Activated CD4-positive, alpha-beta memory T cell treated with anti-CD3 and anti-CD28 coated beads, Interleukin-2, amount 10 ng/mL, durations not matched to agents 7 days and 5 days (primary cell): ENCODE data around the gene CCDC40. TPM values are rescaled to one million over a fixed set of nuclear protein-coding genes. Genes with fewer than 3 reads are reported as not detected.

Experiments
- CTCF ChIA-PET: fragments of 350-600 bp; sonication (Branson Sonifier 250); formaldehyde crosslinking; loops from one replicate; lab custom pipeline; 2021; ENCODE audit warnings: antibody characterized with exemption, inconsistent platforms; lab: Charles Lee
- POLR2A ChIA-PET: fragments of 350-600 bp; sonication (Branson Sonifier 250); formaldehyde crosslinking; loops from one replicate; lab custom pipeline; 2021; ENCODE audit warnings: antibody characterized with exemption; lab: Charles Lee
- DNase-seq: peaks from one replicate; pipeline ENCODE4 v3.0.0-alpha.2; 2020
- H3K27ac Mint-ChIP-seq: one replicate; pipeline ENCODE4 v1.8.0; 2021; ENCODE audit warnings: mild to moderate bottlenecking, mixed read lengths
- H3K27me3 Mint-ChIP-seq: one replicate; pipeline ENCODE4 v1.8.0; 2021; ENCODE audit warnings: mixed read lengths
- H3K36me3 Mint-ChIP-seq: one replicate; pipeline ENCODE4 v1.8.0; 2021; ENCODE audit warnings: low read depth, mixed read lengths
- H3K4me1 Mint-ChIP-seq: one replicate; pipeline ENCODE4 v1.8.0; 2021; ENCODE audit warnings: mixed read lengths
- H3K4me3 Mint-ChIP-seq: one replicate; pipeline ENCODE4 v1.8.0; 2021; ENCODE audit warnings: mild to moderate bottlenecking, mixed read lengths
- H3K9me3 Mint-ChIP-seq: one replicate; pipeline ENCODE4 v1.8.0; 2021; ENCODE audit warnings: mixed read lengths
- total RNA-seq, 2 experiments: library from RNA; stranded (reverse); gene quantifications; one replicate each; pipeline ENCODE4 v1.2.3, GENCODE V29; 2021

The CCDC40 gene
- total RNA-seq, 2 experiments from 2014 or later = not detected

DNA sequence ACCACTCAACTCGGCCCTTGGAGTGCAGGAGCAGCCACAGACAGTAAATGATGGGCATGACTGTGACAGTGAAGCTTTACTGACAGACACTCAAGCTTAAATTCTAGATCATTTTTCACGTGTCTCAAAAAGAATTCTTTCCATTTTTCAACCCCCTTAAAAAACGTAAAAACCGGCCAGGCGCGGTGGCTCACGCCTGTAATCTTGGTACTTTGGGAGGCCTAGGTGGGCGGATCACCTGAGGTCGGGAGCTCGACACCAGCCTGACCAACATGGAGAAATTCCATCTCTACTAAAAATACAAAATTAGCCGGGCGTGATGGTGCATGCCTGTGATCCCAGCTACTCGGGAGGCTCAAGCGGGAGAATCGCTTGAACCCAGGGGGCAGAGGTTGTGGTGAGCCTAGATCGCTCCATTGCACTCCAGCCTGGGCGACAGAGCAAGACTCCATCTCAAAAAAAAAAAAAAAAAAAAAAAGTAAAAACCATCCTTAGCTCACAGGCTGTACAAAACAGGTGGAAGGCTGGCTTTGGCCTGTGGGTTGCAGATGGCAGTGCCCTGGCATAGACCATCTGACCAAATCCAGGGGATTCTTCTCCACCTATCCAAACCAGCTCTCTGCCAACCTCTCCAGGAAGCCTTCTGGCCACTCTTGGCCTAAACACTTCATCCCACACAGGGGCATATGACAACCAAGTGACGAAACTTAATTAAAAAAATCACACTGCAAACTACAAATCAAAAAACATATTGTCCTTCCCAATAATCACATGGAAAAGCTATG, 19.0 kb upstream of the CCDC40 start:
- no peak for DNase-seq
- Mint-ChIP-seq H3K36me3 (no peaks in the 10 kb centered on the region), H3K27me3 (no peaks in the 10 kb centered on the region), H3K9me3 (no peaks in the 10 kb centered on the region), H3K27ac (no peak overlapping the region), H3K4me3 (no peak overlapping the region), H3K4me1 (no peaks in the 10 kb centered on the region)
- ChIA-PET POLR2A (no interaction called here), CTCF (interaction anchor here (1.5 kb wide), 1 partner anchor 9 kb away, joined by 11 read pairs; no protein-coding TSS in a partner anchor)

DNA sequence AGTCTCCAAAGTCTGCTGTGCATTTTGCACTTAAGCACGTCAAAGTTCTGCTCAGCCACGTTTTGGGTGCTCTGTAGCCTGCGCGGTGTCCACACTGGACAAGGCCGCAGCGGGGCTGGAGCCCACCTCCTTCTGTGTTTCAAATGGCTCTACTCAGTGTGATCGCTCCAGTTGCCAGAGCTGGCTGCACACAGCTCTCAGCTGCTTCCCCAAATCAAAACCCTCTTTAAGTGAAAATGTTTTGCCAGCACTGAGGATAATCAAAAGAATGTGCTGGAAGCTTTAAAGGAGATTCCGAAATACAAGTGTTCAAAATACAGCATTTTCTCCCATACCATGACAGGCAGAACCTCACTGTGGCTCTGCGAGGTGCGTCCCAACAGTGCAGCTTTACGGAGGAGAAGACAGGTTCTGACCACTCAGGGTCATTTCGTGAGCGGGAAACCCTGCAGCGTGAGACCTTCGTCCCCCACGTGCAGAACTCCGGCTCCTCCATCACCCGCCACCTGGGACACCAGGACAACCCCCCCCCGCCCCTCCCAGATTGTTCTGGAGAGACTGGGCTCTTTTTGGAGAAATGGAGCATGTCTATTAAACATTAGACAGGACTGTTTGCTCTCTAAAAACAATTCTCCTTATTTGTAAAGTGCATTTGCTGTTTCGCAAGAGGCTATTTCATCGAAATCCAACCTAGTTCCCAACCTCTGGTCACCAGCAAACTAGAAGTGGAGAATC, 17.4 kb upstream of the CCDC40 start:
- Mint-ChIP-seq H3K27ac (no peak overlapping the region), H3K4me1 (no peaks in the 10 kb centered on the region), H3K4me3 (no peak overlapping the region), H3K36me3 (no peaks in the 10 kb centered on the region), H3K9me3 (no peaks in the 10 kb centered on the region), H3K27me3 (no peaks in the 10 kb centered on the region)
- POLR2A ChIA-PET = no interaction called here
- DNase-seq = no peak
- CTCF ChIA-PET = no interaction called here

DNA sequence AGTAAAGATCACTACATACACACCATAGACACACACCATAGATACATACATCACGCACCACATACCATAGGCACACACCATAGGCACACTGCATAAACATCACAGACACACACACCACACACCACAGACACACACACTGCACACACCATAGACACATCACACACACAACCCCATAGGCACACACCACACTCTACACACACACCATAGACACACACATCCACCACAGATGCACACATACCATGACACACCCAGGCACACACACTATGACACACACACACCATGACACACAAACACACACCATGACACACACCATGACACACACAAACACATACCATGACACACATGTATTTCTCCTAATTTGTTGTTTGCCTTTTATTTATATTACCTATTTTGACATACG, 14.8 kb upstream of the CCDC40 start:
- POLR2A ChIA-PET = no interaction called here
- H3K4me1 Mint-ChIP-seq = no peaks in the 10 kb centered on the region
- CTCF ChIA-PET = no interaction called here
- H3K27me3 Mint-ChIP-seq = no peaks in the 10 kb centered on the region
- no peak overlapping the region for H3K4me3 Mint-ChIP-seq
- H3K27ac Mint-ChIP-seq = no peak overlapping the region
- no peak for DNase-seq
- no peaks in the 10 kb centered on the region for H3K9me3 Mint-ChIP-seq
- no peaks in the 10 kb centered on the region for H3K36me3 Mint-ChIP-seq

DNA sequence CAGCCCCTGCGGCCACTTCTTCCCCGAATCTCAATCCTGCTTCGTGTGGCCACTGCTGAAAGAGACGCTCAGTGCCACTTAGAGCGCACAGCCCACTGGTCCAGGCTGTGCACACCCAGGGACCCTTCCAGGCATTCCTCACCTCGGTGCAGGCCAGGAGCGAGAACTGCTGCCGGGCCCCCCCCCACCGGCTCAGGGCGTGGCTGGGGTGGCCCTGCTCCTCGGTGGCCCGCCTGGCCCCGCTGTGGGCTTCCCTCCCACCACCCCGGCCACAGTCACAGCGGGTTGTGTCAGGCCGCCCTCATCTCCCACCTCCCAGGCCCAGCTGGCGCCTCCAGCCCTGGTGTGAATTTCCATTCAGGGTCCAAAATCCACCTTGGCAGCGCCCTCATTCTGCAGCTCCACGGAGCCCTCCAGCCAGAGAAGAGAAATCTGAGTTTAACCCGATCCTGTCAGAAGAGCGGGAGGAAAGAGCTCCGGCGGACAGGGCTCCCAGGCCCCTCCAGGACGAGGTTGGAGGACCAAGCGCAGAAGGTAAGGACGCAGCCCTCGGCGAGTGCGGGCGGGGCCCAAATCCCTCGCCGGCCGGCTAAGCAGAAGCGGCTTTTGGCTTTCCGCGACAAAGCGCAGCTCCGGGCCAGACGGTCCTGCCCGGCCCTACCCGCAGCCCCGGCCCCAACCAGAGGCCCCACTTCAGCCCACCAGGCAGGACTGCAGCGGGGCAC, 12.8 kb upstream of the CCDC40 start:
- no peak overlapping the region for H3K4me3 Mint-ChIP-seq
- POLR2A ChIA-PET = no interaction called here
- no peaks in the 10 kb centered on the region for H3K9me3 Mint-ChIP-seq
- CTCF ChIA-PET = no interaction called here
- no peak overlapping the region for H3K27ac Mint-ChIP-seq
- no peaks in the 10 kb centered on the region for H3K27me3 Mint-ChIP-seq
- no peaks in the 10 kb centered on the region for H3K4me1 Mint-ChIP-seq
- H3K36me3 Mint-ChIP-seq = no peaks in the 10 kb centered on the region
- no peak for DNase-seq

DNA sequence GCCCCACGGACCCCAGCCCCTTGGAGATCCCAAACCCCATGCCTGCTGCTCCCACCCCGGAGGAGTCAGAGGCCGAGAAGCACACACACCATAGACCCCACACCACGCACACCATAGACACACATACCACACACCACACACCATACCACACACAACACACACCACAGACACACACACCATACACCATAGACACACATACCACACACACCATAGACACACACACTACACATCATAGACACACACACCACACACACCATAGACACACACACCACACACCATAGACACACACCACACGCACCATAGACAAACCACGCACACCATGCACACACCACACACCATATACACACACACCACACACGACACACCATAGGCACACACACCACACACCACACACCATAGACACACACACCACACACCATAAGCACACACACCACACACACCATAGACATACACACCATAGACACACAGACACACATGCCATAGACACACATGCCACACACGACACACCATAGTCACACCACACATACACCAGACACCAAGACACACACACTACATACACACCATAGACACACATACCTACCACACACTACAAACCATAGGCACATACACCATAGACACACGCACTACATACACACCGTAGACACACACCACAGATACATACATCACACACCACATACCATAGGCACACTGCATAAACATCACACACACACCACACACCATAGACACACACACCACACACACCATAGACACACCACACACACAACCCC, 12.1 kb upstream of the CCDC40 start:
- no peaks in the 10 kb centered on the region for H3K4me1 Mint-ChIP-seq
- ChIA-PET POLR2A (no interaction called here), CTCF (no interaction called here)
- no peak for DNase-seq
- no peaks in the 10 kb centered on the region for H3K9me3 Mint-ChIP-seq
- no peaks in the 10 kb centered on the region for H3K27me3 Mint-ChIP-seq
- no peak overlapping the region for H3K4me3 Mint-ChIP-seq
- H3K27ac Mint-ChIP-seq = no peak overlapping the region
- H3K36me3 Mint-ChIP-seq = no peaks in the 10 kb centered on the region

DNA sequence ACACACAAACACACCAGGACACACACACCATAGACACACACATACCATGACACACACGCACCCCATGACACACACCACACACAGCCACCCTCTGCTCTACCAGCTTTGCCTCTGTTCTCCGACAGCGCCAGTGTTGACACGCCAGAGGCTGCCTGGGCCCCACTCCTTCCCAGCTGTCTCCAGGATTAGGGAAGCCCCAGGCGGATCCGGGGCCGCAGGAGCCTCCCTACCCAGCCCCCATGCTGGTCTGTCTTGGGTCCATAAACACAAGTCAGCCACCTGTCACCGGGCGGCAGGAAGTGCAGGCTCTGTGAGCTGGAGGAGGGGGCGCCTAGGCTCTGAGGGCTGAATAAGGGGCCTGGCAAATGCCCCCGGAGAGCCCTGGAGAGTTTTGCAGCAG, 11.3 kb upstream of the CCDC40 start:
- CTCF ChIA-PET = no interaction called here
- Mint-ChIP-seq H3K27me3 (no peaks in the 10 kb centered on the region), H3K4me3 (no peak overlapping the region), H3K36me3 (no peaks in the 10 kb centered on the region), H3K27ac (no peak overlapping the region), H3K9me3 (no peaks in the 10 kb centered on the region), H3K4me1 (no peaks in the 10 kb centered on the region)
- no peak for DNase-seq
- POLR2A ChIA-PET = interaction anchor here (1.4 kb wide), 1 partner anchor 63 kb away, joined by 3 read pairs; no protein-coding TSS in a partner anchor

DNA sequence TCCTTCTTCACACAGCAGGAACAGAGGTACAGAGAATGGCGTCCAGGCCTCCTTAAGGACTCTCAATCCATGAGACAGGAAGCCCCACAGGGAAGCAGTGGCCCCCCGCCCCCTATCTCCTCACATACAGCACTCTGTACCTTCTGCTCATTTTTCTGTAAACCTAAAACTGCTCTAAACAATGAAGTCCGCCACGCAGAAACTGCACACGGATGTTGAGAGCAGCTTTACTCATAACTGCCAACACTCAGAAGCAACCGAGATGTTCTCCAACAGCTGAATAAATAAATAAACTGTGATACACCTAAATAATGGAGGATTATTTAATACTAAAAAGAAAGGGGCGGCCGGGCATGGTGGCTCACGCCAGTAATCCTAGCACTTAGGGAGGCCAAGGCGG, 10.6 kb upstream of the CCDC40 start:
- ChIA-PET POLR2A (interaction anchor here (1.4 kb wide), 1 partner anchor 62 kb away, joined by 3 read pairs; no protein-coding TSS in a partner anchor), CTCF (no interaction called here)
- DNase-seq = no peak
- Mint-ChIP-seq H3K36me3 (no peaks in the 10 kb centered on the region), H3K27ac (no peak overlapping the region), H3K4me1 (no peaks in the 10 kb centered on the region), H3K4me3 (no peak overlapping the region), H3K9me3 (no peaks in the 10 kb centered on the region), H3K27me3 (no peaks in the 10 kb centered on the region)

DNA sequence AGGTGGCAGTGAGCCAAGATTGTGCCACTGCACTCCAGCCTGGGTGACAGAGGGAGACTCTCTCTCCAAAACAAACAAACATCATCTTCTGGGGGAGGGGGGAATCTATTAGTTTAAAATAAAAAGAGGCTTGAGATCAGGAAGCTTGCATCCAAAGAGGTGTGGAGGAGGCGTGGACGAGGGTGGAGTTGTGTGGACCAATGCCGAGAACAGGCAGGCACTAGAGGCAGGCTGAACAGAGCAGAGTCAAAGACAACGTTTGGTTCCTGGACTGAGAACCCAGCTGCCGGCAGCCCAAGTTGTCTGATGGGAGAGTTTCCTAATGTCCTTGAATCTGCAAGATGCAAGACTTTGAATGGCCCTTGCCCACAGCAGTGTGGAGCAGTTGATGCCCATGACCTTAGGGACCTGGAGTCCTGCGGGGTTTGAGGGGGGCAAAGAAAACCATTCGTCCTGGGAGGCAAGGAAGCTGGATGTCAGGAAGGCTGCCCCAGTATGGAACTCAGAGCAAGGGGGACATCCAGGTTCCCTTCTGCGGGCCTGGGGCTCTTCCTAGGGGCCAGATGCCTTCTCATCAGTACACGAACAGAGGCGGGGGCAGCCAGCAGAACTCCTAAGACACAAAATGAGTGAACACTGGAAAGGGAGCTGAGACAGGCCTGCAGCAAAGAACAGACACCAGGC, 9.9 kb upstream of the CCDC40 start:
- no peaks in the 10 kb centered on the region for H3K36me3 Mint-ChIP-seq
- H3K4me3 Mint-ChIP-seq = no peak overlapping the region
- H3K9me3 Mint-ChIP-seq = no peaks in the 10 kb centered on the region
- H3K27me3 Mint-ChIP-seq = no peaks in the 10 kb centered on the region
- no peak for DNase-seq
- H3K27ac Mint-ChIP-seq = no peak overlapping the region
- CTCF ChIA-PET = interaction anchor here (2.3 kb wide), 1 partner anchor 18 kb away, joined by 8 read pairs; no protein-coding TSS in a partner anchor
- POLR2A ChIA-PET = interaction anchor here (1.4 kb wide), 1 partner anchor 61 kb away, joined by 3 read pairs; no protein-coding TSS in a partner anchor
- H3K4me1 Mint-ChIP-seq = no peaks in the 10 kb centered on the region

DNA sequence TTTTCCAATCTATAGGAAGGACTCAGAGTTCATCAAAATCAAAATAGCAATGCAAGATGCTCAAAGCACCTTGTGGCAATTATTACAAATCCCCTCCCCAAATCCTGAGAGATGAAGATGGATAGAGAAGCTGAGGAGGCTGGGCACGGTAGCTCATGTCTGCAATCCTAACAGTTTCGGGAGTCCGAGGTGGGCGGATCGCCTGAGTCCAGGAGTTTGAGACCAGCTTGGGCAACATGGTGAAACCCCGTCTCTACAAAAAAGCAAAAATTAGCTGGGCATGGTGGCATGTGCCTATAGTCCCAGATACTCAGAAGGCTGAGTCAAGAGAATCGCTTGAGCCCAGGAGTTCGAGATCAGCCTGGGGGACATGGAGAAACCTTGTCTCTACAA, 9.4 kb upstream of the CCDC40 start:
- CTCF ChIA-PET = interaction anchor here (2.3 kb wide), 1 partner anchor 19 kb away, joined by 8 read pairs; no protein-coding TSS in a partner anchor
- no peaks in the 10 kb centered on the region for H3K9me3 Mint-ChIP-seq
- H3K36me3 Mint-ChIP-seq = no peaks in the 10 kb centered on the region
- H3K27me3 Mint-ChIP-seq = no peaks in the 10 kb centered on the region
- no peak overlapping the region for H3K27ac Mint-ChIP-seq
- POLR2A ChIA-PET = no interaction called here
- no peak for DNase-seq
- no peak overlapping the region for H3K4me3 Mint-ChIP-seq
- no peaks in the 10 kb centered on the region for H3K4me1 Mint-ChIP-seq

DNA sequence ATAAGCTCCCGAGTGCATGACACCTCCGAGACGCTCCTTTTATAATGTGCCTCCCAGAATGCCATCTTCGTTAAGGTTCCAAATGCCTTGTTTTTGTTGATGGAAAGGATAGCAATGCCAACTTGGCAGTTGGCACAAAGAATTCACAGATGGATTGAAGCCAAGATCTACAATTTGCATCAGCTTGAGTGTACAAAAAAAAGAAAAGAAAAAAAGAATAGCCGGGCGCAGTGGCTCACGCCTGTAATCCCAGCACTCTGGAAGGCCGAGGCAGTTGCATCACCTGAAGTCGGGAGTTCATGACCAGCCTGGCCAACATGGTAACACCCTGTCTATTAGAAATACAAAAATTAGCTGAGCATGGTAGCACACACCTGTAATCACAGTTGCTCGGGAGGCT, 8.4 kb upstream of the CCDC40 start:
- no peak overlapping the region for H3K27ac Mint-ChIP-seq
- no peak overlapping the region for H3K4me3 Mint-ChIP-seq
- ChIA-PET POLR2A (no interaction called here), CTCF (interaction anchor here (2.3 kb wide), 1 partner anchor 20 kb away, joined by 8 read pairs; no protein-coding TSS in a partner anchor)
- H3K4me1 Mint-ChIP-seq = no peaks in the 10 kb centered on the region
- peaks cover 2% of the 10 kb centered on the region for H3K27me3 Mint-ChIP-seq
- H3K9me3 Mint-ChIP-seq = no peaks in the 10 kb centered on the region
- no peaks in the 10 kb centered on the region for H3K36me3 Mint-ChIP-seq
- no peak for DNase-seq

DNA sequence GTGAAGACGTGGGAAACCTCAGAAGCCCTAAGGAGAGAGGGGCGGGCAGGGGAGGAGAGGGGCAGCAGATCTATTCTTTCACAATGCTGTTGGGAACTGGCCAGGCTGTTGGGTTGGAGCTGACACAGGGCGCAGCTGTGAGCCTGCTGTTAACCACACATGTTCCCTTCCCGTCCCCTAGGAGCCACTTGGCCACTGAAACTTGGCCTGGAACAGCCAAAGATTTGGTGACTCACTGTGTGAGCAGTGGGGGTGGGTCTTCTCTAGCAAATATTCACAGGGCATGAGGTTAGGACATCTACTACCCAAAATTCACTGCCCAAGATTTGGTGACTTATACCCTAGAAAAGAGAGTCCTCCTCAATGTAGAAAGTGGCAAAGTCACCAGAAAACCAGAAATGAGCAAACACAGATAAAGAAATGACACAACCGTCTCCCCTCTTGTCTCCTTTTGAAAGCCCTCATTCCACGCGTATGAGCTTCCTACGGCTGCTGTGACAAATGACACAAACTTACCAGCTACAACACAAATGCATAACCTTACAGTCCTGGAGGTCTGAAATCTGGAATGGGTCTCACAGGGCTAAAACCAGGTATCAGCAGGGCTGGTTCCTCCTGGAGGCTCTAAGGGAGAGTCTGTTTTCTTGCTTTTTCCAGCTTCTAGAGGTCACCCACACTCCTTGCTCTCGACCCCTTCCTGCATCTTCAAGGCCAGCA, 7.0 kb upstream of the CCDC40 start:
- peaks cover under 1% of the 10 kb centered on the region for H3K4me1 Mint-ChIP-seq
- H3K36me3 Mint-ChIP-seq = no peaks in the 10 kb centered on the region
- H3K4me3 Mint-ChIP-seq = no peak overlapping the region
- no peaks in the 10 kb centered on the region for H3K9me3 Mint-ChIP-seq
- CTCF ChIA-PET = interaction anchor here (1.0 to 2.3 kb wide), 3 partner anchors 21 to 25 kb away, joined by 3 to 8 read pairs (median 5); no protein-coding TSS in a partner anchor
- H3K27me3 Mint-ChIP-seq = peaks cover 6% of the 10 kb centered on the region
- POLR2A ChIA-PET = no interaction called here
- no peak for DNase-seq
- no peak overlapping the region for H3K27ac Mint-ChIP-seq
